Hepatocyte (in vitro differentiated cells): ENCODE measurements around the gene KCTD8.

Experiments used
- EZH2 ChIP-seq: fragments of 200-600 bp; sonication (generic); IDR thresholded peaks from 2 replicates; pipeline ENCODE4 v1.6.1; 2016; ENCODE audit warnings: antibody characterized with exemption, mild to moderate bottlenecking, borderline replicate concordance
- EZH2phosphoT487 ChIP-seq: fragments of 200-600 bp; sonication (generic); IDR thresholded peaks from one replicate; pipeline ENCODE4 v1.6.1; 2018; ENCODE audit warnings: antibody characterized with exemption, mild to moderate bottlenecking, low read depth, moderate library complexity; ENCODE audit not compliant: unreplicated experiment, severe bottlenecking
- TF ChIP-seq, protein P1 (sequence below): fragments of 200-600 bp; sonication (generic); IDR thresholded peaks from 2 replicates; pipeline ENCODE4 v1.5.1; 2016; ENCODE audit warnings: antibody characterized with exemption, mild to moderate bottlenecking; ENCODE audit not compliant: poor library complexity

DNA sequence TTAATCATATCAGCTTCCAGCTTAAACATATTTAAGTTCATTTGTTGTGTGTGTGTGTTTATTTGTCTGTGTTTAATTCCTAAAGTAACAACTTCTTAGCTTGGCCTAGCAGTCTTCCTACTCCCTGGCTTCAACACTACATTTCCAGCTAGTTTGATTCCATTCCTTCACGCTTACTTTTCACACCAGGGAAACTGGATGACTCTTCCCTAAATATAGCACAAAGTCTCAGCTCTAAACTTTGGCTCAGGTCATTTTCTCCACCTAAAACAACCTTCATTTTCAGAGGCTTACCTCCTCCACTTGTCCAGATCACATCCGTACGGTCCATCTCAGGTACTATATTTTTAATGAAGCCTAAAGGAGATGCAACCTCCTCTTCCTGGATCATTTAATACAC lies 94.4 kb downstream of the KCTD8 start:
- TF ChIP-seq EZH2 = no peak
- TF ChIP-seq, protein P1, sequence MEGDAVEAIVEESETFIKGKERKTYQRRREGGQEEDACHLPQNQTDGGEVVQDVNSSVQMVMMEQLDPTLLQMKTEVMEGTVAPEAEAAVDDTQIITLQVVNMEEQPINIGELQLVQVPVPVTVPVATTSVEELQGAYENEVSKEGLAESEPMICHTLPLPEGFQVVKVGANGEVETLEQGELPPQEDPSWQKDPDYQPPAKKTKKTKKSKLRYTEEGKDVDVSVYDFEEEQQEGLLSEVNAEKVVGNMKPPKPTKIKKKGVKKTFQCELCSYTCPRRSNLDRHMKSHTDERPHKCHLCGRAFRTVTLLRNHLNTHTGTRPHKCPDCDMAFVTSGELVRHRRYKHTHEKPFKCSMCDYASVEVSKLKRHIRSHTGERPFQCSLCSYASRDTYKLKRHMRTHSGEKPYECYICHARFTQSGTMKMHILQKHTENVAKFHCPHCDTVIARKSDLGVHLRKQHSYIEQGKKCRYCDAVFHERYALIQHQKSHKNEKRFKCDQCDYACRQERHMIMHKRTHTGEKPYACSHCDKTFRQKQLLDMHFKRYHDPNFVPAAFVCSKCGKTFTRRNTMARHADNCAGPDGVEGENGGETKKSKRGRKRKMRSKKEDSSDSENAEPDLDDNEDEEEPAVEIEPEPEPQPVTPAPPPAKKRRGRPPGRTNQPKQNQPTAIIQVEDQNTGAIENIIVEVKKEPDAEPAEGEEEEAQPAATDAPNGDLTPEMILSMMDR = no peak
- TF ChIP-seq EZH2phosphoT487 = no peak
